Panc1 (cell line): ENCODE results near the gene ALKAL2. TPM values are rescaled to one million over a fixed set of nuclear protein-coding genes. Genes with fewer than 3 reads are reported as not detected.

Experiments used
- ATAC-seq: fragments of 200-7000 bp; cut with Tn5 transposase; 2 replicates; pipeline ENCODE4 v1.9.1; 2020; ENCODE audit warnings: mild to moderate bottlenecking, moderate library complexity
- BruUV-seq: library from RNA; stranded (reverse); fragments of 400-500 nt; replicated peaks from 2 replicates; lab custom pipeline; 2021; lab: Mats Ljungman, UMichigan
- CTCF ChIA-PET: fragments of 300-600 bp; sonication (Branson Sonifier 250); formaldehyde crosslinking; loops from one replicate; lab custom pipeline; 2022; ENCODE audit warnings: antibody characterized with exemption; lab: Charles Lee
- POLR2A ChIA-PET: fragments of 300-600 bp; sonication (Branson Sonifier 250); formaldehyde crosslinking; loops from one replicate; lab custom pipeline; 2022; ENCODE audit warnings: antibody characterized with exemption; lab: Charles Lee
- DNase-seq: peaks from one replicate; pipeline ENCODE4 v3.0.0-alpha.2; 2010; ENCODE audit warnings: low read depth, low spot score
- H3K27ac ChIP-seq: 2 replicates; pipeline ENCODE4 v1.5.1; 2011; ENCODE audit warnings: mild to moderate bottlenecking, low read length, inconsistent platforms
- H3K27me3 ChIP-seq: fragments of 200-500 bp; sonication (Bioruptor generic); 2 replicates; pipeline ENCODE4 v1.6.0; 2014; ENCODE audit warnings: low read length, inconsistent platforms; ENCODE audit not compliant: control insufficient read depth, insufficient read depth
- H3K36me3 ChIP-seq: fragments of 200-500 bp; sonication (Bioruptor generic); 2 replicates; pipeline ENCODE4 v1.5.1; 2014; ENCODE audit warnings: inconsistent platforms, mild to moderate bottlenecking, low read length, moderate library complexity; ENCODE audit not compliant: control insufficient read depth, insufficient read depth
- H3K4me1 ChIP-seq: 2 replicates; pipeline ENCODE4 v1.5.1; 2011; ENCODE audit warnings: inconsistent platforms, mild to moderate bottlenecking, low read length, moderate library complexity; ENCODE audit not compliant: control insufficient read depth, insufficient read depth
- H3K4me3 ChIP-seq, 2 experiments: 2 replicates each; pipeline ENCODE4 v1.5.1; 2011 to 2012; ENCODE audit warnings: low read depth in 2 of 2, low read length in 2 of 2, mild to moderate bottlenecking in 2 of 2, inconsistent platforms in 1 of 2, moderate library complexity in 1 of 2
- H3K9me3 ChIP-seq: fragments of 200-500 bp; sonication (Bioruptor generic); 2 replicates; pipeline ENCODE4 v1.5.1; 2014; ENCODE audit warnings: low read depth, mild to moderate bottlenecking, inconsistent platforms, low read length, moderate library complexity; ENCODE audit not compliant: control insufficient read depth, insufficient read depth
- CTCF ChIP-seq: fragments of 450-650 bp; IDR thresholded peaks from 2 replicates; pipeline ENCODE4 v1.5.1; 2017; ENCODE audit warnings: mild to moderate bottlenecking
- POLR2AphosphoS5 ChIP-seq: IDR thresholded peaks from 2 replicates; pipeline ENCODE4 v1.6.1; 2012; ENCODE audit warnings: mild to moderate bottlenecking, low read depth, low read length, moderate library complexity
- REST ChIP-seq, 2 experiments: IDR thresholded peaks; 2 replicates each; pipeline ENCODE4 v1.6.1; 2011 to 2012; ENCODE audit warnings: low read depth in 2 of 2, control low read depth in 1 of 2, low read length in 1 of 2, mild to moderate bottlenecking in 1 of 2, moderate library complexity in 1 of 2; ENCODE audit not compliant: insufficient read depth in 1 of 2
- SIN3A ChIP-seq: IDR thresholded peaks from 2 replicates; pipeline ENCODE4 v1.6.1; 2012; ENCODE audit warnings: low read depth, mild to moderate bottlenecking, low read length, moderate library complexity, borderline replicate concordance; ENCODE audit not compliant: insufficient read depth
- TCF7L2 ChIP-seq: IDR thresholded peaks from 2 replicates; pipeline ENCODE4 v1.6.1; 2011; ENCODE audit warnings: mild to moderate bottlenecking, low read depth, low read length, inconsistent platforms
- in situ Hi-C: cut with HindIII; loops from 2 replicates; pipeline ENCODE4 v1.10.0; 2016; ENCODE audit warnings: low sequenced_read_pairs, low pct_unique_long_range_greater_than_20kb
- intact Hi-C: fragments of 100-400 bp; cut with micrococcal nuclease; formaldehyde crosslinking; loops from one replicate; pipeline ENCODE4 v1.10.0; 2022; ENCODE audit not compliant: unreplicated experiment
- total RNA-seq: library from RNA; stranded (reverse); gene quantifications from one replicate; pipeline ENCODE4 v1.2.1, GENCODE V29; 2021; ENCODE audit not compliant: unreplicated experiment

ALKAL2 gene
- total RNA-seq, 1 experiment from 2014 or later: not detected

- ChIA-PET CTCF (no interaction called here), POLR2A (no interaction called here)
- Histone ChIP-seq H3K27ac (no peak overlapping the region), H3K4me1 (no peaks in the 10 kb centered on the region), H3K4me3 (no peak overlapping the region), H3K36me3 (no peaks in the 10 kb centered on the region), H3K9me3 (0 out of 2 replicates have a peak, but pooled peaks cover 6% of the 10 kb centered on the region), H3K27me3 (no peaks in the 10 kb centered on the region)
- in situ Hi-C loops (no loop called here), intact Hi-C loops (loop anchor here (5.0 kb wide), 1 partner anchor 46 kb away; no protein-coding TSS in a partner anchor)
- DNase-seq (peak; percentile 7), ATAC-seq (peak; percentile 74; the same call in 1 of the 2 replicates)
- TF ChIP-seq CTCF (peak; percentile 74), TCF7L2 (no peak)
- BruUV-seq: no TSS peak
These were observed 41.3 kb downstream of the ALKAL2 start for GRCh38 chr2:246489-247144.

GRCh38 chr2:244547-244946 lies 43.3 kb downstream of the ALKAL2 start:
- H3K27ac ChIP-seq: no peak overlapping the region
- H3K4me1 ChIP-seq: no peaks in the 10 kb centered on the region
- H3K27me3 ChIP-seq: no peaks in the 10 kb centered on the region
- no peaks in the 10 kb centered on the region for H3K36me3 ChIP-seq
- ChIA-PET CTCF (interaction anchor here (0.7 kb wide), 1 partner anchor 16 kb away, joined by 10 read pairs; no protein-coding TSS in a partner anchor), POLR2A (no interaction called here)
- no peak for ATAC-seq
- in situ Hi-C loops: no loop called here
- DNase-seq: no peak
- BruUV-seq: no TSS peak
- intact Hi-C loops: no loop called here
- no peak for TF ChIP-seq TCF7L2
- no peak overlapping the region for H3K4me3 ChIP-seq
- 0 out of 2 replicates have a peak, but pooled peaks cover 6% of the 10 kb centered on the region for H3K9me3 ChIP-seq

GRCh38 chr2:238869-239268 lies 49.0 kb downstream of the ALKAL2 start:
- ATAC-seq (no peak), DNase-seq (no peak)
- no peak for TF ChIP-seq POLR2AphosphoS5
- no peak for TF ChIP-seq CTCF
- no peak for TF ChIP-seq REST (IDR thresholded peaks at IDR 0.05; ENCODE audit: insufficient read depth in 1 of 2, low read depth in 2 of 2, low read length in 1 of 2)
- TF ChIP-seq SIN3A: no peak
- TF ChIP-seq TCF7L2: no peak
- Histone ChIP-seq H3K4me3 (no peak overlapping the region), H3K36me3 (no peaks in the 10 kb centered on the region), H3K27ac (no peak overlapping the region), H3K4me1 (no peaks in the 10 kb centered on the region), H3K27me3 (no peaks in the 10 kb centered on the region), H3K9me3 (0 out of 2 replicates have a peak, but pooled peaks cover 6% of the 10 kb centered on the region)
- intact Hi-C loops (no loop called here), in situ Hi-C loops (no loop called here)
- BruUV-seq: no TSS peak
- ChIA-PET POLR2A (no interaction called here), CTCF (no interaction called here)
